GM18498 (cell line): Measurements from ENCODE around the gene SMIM20.
"Not testable (repeated sequence)": the region's sequence is repeated elsewhere in the genome, so short reads cannot be mapped to it uniquely, and the experiment has no call there.

Source experiments
- ATAC-seq: cut with Tn5 transposase; IDR thresholded peaks from one replicate; pipeline ENCODE4 v1.9.1; 2021; ENCODE audit warnings: mild to moderate bottlenecking, moderate library complexity; ENCODE audit not compliant: unreplicated experiment

The SMIM20 gene

GRCh38 chr4:25890571-25891485 is 23.2 kb upstream of the SMIM20 start:
- ATAC-seq = no peak

GRCh38 chr4:25892796-25893195 is 21.2 kb upstream of the SMIM20 start:
- no peak for ATAC-seq

GRCh38 chr4:25896776-25897539 is 17.1 kb upstream of the SMIM20 start:
- ATAC-seq = no peak

GRCh38 chr4:25900310-25900709 is 13.7 kb upstream of the SMIM20 start:
- no peak for ATAC-seq

- ATAC-seq = no peak
Measured at GRCh38 chr4:25901030-25901430, 13.0 kb upstream of the SMIM20 start.

- ATAC-seq = peak; percentile 75
Measured at GRCh38 chr4:25903900-25904747, 9.9 kb upstream of the SMIM20 start.

- ATAC-seq = peak; percentile 51
Measured at GRCh38 chr4:25904748-25905082, 9.3 kb upstream of the SMIM20 start.

- no peak for ATAC-seq
Measured at GRCh38 chr4:25905371-25905770, 8.6 kb upstream of the SMIM20 start.

GRCh38 chr4:25906113-25906512 is 7.9 kb upstream of the SMIM20 start:
- ATAC-seq = not testable (repeated sequence)

GRCh38 chr4:25908491-25908901 is 5.5 kb upstream of the SMIM20 start:
- ATAC-seq = no peak

- ATAC-seq = no peak
Measured at GRCh38 chr4:25911356-25911755, 2.7 kb upstream of the SMIM20 start.

GRCh38 chr4:25913056-25913850 is 767 bp upstream of the SMIM20 start:
- ATAC-seq = peak; percentile 35

- no peak for ATAC-seq
Measured at GRCh38 chr4:25914670-25915352, 791 bp downstream of the SMIM20 start.

- ATAC-seq = no peak
Measured at GRCh38 chr4:25915353-25915705, 1.3 kb downstream of the SMIM20 start.

- ATAC-seq = no peak
Measured at GRCh38 chr4:25916870-25917269, 2.9 kb downstream of the SMIM20 start.

GRCh38 chr4:25919676-25920075 is 5.7 kb downstream of the SMIM20 start:
- no peak for ATAC-seq

GRCh38 chr4:25921922-25922321 is 7.9 kb downstream of the SMIM20 start:
- ATAC-seq = no peak

- no peak for ATAC-seq
Measured at GRCh38 chr4:25922812-25923369, 8.9 kb downstream of the SMIM20 start.

- ATAC-seq = no peak
Measured at GRCh38 chr4:25923745-25924144, 9.7 kb downstream of the SMIM20 start.
